Erythroblast (primary cell): ENCODE results near the gene KDM5C.

ENCODE experiments used
- GATA1 ChIP-seq: IDR thresholded peaks from 2 replicates; pipeline ENCODE4 v1.6.1; 2011; ENCODE audit warnings: low read depth, mild to moderate bottlenecking, control low read depth, low read length, moderate library complexity
- POLR2A ChIP-seq: IDR thresholded peaks from 2 replicates; pipeline ENCODE4 v1.6.1; 2011; ENCODE audit warnings: mild to moderate bottlenecking, low read length

GRCh38 chrX:53262189-53262917 lies 37.3 kb upstream of the KDM5C start:
- TF ChIP-seq POLR2A: no peak
- no peak for TF ChIP-seq GATA1
